OCI-LY1 (cell line): Measurements from ENCODE around the gene BTG3.

Source experiments
- CTCF ChIP-seq: fragments of 200-600 bp; sonication (generic), shearing (Covaris generic); IDR thresholded peaks from 2 replicates; pipeline ENCODE4 v1.5.1; 2017; ENCODE audit warnings: mild to moderate bottlenecking, antibody characterized with exemption, low read length, moderate library complexity, mixed read lengths
- EZH2 ChIP-seq: fragments of 200-600 bp; sonication (generic), shearing (Covaris generic); IDR thresholded peaks from 2 replicates; pipeline ENCODE4 v1.8.0; 2017; ENCODE audit warnings: borderline replicate concordance, mixed run types, mild to moderate bottlenecking, antibody characterized with exemption, low read length, moderate library complexity, mixed read lengths

- TF ChIP-seq CTCF (peak; percentile 25; the same call in 1 of the 2 replicates), EZH2 (no peak)
Observed at GRCh38 chr21:17554679-17555465, 57.8 kb downstream of the BTG3 start.
